ENCODE results near the gene SCN4B.

The SCN4B gene

DNA sequence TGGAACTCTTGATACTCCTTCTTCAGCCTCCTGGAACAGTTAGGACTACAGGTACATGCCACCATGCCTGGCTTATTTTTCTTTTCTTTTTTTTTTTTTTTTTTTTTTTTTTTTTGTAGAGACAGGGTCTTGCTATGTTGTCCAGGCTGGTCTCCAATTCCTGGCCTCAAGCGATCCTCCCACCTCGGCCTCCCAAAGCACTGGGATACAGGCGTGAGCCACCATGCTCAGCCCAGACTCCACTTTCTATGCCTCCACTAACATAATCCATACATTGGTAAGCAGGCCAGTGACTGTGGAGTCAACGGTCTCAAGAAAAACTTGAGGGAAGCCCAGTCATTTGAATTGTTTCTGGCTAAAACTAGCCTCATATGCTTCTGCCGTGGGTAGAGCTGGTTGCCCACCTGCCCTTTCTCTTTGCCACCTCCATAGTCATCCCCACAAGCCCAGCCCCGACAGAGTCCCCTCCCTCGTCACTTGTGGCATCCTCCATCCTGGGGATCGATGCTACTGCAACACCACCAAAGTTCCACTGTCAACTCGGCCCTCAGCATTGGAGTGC, 21.5 kb upstream of the SCN4B start:
- no peak for DNase-seq (ENCODE audit: low read depth in 2 of 3, low spot score in 1 of 3)

DNA sequence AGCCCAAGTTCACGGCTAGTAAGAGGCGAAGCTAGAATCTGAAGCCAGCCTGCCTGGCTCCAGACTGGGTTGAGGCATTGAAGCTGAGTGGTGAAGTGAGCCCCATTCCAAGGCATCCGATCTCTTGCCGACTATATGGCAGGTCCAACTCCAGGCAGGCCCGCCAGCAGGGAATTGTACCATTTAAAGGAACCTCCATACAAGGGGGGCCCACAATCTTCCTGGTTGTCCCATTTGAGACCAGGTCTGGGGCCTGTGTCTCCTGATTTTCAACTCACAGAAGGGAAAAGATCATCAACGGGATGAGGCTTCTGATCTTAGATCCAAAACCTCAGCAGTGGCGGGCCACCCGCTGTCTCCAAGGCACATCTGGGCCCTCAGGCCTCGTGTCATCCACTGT, 19.7 kb upstream of the SCN4B start:
- no peak for DNase-seq (ENCODE audit: low read depth in 2 of 3, low spot score in 1 of 3)

- DNase-seq (ENCODE audit: low read depth in 2 of 3, low spot score in 1 of 3): peak; percentile 51 to 77 (median 66)
Measured at GRCh38 chr11:118171269-118172062, 18.8 kb upstream of the SCN4B start.

- DNase-seq (ENCODE audit: low read depth in 2 of 3, low spot score in 1 of 3): no peak
Measured at GRCh38 chr11:118170882-118171268, 18.3 kb upstream of the SCN4B start.

DNA sequence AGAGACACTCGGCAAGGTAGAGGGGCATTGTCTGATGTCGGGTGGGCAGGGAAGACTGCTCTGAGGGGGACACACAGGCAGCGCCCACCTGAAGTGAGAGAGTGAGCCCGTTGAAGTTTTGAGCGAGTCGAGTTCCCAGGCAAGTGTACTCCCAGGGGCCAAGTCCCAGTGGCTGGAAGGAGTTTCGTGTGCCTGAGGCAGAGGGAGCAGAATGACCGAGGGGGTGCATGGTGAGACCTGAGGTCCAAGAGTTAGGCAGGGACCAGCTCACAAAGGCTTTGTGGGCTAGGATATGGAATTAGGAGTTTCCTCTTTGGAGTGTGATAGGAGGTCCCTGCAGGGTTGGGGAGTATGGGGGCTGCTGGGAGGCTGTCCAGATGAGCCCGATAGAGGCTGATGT, 17.6 kb upstream of the SCN4B start:
- DNase-seq (ENCODE audit: low read depth in 2 of 3, low spot score in 1 of 3): no peak

- DNase-seq (ENCODE audit: low read depth in 2 of 3, low spot score in 1 of 3): no peak
Measured at GRCh38 chr11:118169300-118170140, 16.9 kb upstream of the SCN4B start.

GRCh38 chr11:118168751-118169150, 16.1 kb upstream of the SCN4B start:
- DNase-seq (ENCODE audit: low read depth in 2 of 3, low spot score in 1 of 3): no peak

DNA sequence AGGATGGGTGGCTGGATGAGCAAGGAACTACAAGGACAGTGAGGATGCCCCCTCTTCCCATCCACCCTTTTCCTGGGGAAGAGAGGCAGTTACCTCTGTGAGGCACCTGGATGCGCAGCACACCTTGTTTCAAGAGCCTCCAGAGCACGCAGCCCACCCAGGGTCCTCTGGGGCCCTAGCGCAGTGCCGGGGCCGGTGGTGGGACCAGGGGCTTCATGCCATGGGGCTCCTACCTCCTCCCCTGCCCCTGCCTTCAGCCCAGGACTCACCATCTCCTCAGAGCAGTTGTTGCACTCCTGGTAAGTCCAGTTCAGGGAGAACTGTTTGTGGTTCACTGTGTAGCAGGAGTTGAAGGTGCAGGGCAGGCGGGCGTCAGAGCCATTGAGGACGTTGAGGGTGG, 15.7 kb upstream of the SCN4B start:
- no peak for DNase-seq (ENCODE audit: low read depth in 2 of 3, low spot score in 1 of 3)

DNA sequence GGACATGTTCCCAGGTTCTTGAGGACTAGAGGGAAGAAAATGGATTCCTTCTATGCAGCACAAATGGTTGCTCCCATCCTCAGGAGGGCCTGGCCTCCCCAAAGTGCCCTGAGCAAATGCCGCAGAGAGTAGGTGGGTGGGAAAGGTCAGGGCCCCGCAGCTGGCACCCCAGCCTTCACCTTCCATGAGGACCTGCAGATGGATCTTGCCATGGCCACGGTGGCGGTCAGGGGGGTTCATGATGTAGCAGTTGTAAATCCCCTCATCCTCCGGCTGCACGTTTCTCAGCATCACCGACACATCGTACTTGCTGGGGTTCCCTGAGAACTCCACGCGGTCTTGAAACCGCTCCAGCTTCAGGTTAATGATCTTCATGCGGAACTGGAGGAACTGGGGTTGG, 15.3 kb upstream of the SCN4B start:
- no peak for DNase-seq (ENCODE audit: low read depth in 2 of 3, low spot score in 1 of 3)

GRCh38 chr11:118167253-118167652, 14.6 kb upstream of the SCN4B start:
- no peak for DNase-seq (ENCODE audit: low read depth in 2 of 3, low spot score in 1 of 3)

DNA sequence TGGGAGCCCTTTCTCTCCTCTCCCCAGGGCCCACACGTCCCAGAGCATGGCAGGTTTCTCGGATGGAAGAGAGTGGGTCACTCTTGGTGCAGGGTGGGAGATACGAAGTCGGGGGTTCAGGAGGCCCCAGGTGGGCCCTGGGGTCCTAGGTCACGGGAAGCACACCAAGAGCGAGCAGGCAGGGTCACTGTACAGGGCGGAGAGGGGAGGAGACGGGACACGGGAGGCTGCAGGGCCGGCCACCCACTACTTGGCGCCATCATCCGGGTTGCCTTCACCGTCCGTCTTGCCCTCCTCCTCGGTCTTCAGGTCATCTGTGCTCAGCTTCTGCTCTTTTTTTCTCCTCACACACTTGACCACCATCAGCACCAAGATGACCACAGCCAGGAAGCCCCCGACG, 14.0 kb upstream of the SCN4B start:
- no peak for DNase-seq (ENCODE audit: low read depth in 2 of 3, low spot score in 1 of 3)

GRCh38 chr11:118164885-118165284, 12.3 kb upstream of the SCN4B start:
- no peak for DNase-seq (ENCODE audit: low read depth in 2 of 3, low spot score in 1 of 3)

GRCh38 chr11:118163494-118163893, 10.9 kb upstream of the SCN4B start:
- DNase-seq (ENCODE audit: low read depth in 2 of 3, low spot score in 1 of 3): no peak

- no peak for DNase-seq (ENCODE audit: low read depth in 2 of 3, low spot score in 1 of 3)
Measured at GRCh38 chr11:118162846-118163245, 10.2 kb upstream of the SCN4B start.

- no peak for DNase-seq (ENCODE audit: low read depth in 2 of 3, low spot score in 1 of 3)
Measured at GRCh38 chr11:118161786-118162185, 9.2 kb upstream of the SCN4B start.

DNA sequence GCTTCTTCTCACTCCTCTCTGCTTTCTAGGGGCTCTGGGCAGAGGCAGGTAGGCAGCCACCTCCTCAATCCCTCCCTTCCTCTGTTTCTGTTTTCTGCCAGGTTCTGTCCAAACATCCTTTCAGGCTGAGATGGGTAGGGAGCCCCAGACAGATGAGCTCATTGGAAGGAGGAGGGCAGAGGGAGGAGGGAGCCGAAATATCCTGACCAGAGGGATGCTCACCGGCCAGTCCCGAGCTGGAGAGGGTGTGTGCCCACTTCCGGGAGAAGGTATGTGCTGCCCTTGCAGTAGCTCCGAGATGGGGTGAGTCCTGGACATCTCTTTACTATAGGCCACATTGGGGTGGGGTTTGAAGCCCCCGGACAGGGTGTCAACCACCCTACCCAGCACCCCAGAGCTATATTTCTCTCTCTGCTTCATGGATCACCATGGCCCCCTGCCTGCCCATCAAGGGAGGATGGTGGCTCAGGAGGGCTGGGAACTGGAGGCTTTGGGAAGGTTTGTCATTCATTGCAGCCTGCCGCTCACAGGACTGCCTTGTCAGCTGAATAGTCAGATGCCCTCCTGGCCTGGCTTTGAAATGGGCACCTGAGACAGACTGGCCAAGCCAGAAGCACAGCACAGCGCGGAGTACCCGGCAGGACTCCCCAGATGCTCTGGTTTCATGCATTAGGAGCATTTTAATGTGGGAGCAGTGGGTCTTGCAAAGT, 4.7 kb upstream of the SCN4B start:
- DNase-seq (ENCODE audit: low read depth in 2 of 3, low spot score in 1 of 3): no peak

DNA sequence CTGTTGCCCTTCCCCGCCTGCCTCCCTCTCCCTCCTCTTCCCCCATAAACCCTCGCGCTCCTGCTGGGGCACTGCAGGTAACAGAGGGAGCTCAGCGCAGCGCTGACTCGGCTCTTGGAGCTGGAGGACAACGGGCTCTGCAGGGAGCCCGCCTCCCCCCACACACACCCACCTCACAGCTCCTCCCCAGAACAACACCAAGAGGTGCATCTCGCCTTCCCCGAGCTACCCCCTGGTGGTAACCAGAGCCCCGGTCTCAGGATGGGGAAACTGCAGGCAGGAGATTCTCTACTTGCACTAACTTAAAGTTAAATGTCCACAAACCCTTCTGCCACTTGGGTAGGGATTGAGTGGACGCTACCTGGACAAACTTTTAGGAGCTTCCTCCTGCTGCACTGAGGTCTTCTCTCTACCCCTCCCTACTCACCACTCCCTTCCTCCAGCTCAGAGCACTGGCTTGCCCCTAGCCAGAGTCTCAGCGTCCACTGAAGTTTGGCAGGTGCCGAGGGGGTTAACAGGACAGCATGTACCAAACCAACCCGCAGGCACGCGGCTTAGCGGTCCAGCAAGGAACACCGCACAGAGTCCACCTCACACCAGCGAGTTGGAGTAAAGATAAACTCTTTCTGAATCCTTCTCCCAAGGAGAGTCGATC, 4.0 kb upstream of the SCN4B start:
- DNase-seq (ENCODE audit: low read depth in 2 of 3, low spot score in 1 of 3): no peak

DNA sequence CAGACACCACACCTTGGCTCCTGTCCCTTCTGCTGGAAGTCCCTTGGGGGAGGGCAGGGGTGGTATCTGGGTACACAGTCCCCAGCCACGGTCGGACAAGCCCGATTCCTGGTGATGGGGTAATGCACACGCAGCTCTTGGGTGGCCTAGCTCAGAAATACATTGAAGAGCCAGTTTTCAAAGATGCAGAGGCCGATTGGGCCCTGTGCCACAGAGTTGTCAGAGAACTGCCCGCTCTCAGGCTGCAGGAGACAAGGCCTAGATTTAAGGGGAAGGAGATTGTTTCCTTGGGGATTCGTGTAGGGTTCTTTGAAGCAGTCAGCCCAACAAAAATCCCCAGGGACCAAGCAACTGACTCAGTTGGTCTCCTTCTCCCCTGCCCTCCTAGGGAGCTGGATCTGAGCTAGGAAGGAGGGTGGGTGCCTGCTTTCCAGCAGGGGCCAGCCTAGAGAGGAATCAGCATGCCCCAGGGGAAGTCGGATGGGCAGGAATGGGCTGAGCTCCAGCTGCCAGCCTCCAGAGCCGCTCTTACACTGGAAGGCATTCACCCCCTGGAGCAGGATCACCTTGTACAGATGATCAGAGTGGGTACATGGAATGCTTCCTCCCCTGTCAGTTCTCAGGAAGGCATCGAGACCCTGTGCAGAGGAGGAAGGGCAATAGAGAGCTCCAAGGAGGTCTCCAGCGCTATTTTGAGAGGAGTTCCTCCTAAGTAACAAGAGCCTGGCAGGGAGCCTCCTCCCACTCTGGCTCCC, 3.3 kb upstream of the SCN4B start:
- no peak for DNase-seq (ENCODE audit: low read depth in 2 of 3, low spot score in 1 of 3)

- DNase-seq (ENCODE audit: low read depth in 2 of 3, low spot score in 1 of 3): no peak
Measured at GRCh38 chr11:118154641-118155040, 2.0 kb upstream of the SCN4B start.

DNA sequence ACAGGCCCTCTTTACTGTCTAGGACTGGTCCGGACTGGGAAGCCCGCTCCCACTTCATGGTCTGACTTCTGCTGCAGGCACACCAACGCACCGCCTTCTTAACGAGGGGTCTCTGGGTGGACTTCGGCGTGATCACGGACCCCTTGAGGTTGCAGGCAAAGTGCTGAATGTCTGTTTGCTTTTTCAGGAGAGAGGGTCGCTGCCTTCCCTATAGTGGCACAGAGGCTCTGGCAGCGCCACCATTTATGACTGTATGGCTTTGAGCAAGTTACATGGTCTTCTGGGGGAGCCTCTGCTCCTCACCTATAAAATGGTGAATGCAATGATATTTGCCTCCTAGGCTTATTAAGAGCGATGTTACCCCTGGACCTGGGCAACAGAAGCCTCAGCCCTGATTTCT, 1.4 kb upstream of the SCN4B start:
- no peak for DNase-seq (ENCODE audit: low read depth in 2 of 3, low spot score in 1 of 3)

All from stimulated activated CD4-positive, alpha-beta T cell treated with anti-CD3 and anti-CD28 coated beads, Interleukin-12 subunit alpha, Interleukin-12 subunit beta, amount 100 ng/mL, for 48 hours (primary cell).